Astrocyte of the spinal cord (primary cell): ENCODE results near the gene CD302.
A peak's percentile ranks its signal among the peaks of the same experiment; 100 is the strongest.

Experiments
- DNase-seq: peaks from one replicate; pipeline ENCODE4 v3.0.0; 2011; ENCODE audit warnings: low read depth, low spot score
- H3K4me3 ChIP-seq: 2 replicates; pipeline ENCODE4 v1.5.1; 2011; ENCODE audit warnings: low read depth, mild to moderate bottlenecking, low read length, moderate library complexity
- in situ Hi-C: cut with HindIII; loops from 2 replicates; pipeline ENCODE4 v1.10.0; 2017; ENCODE audit warnings: low sequenced_read_pairs
- TF ChIP-seq, protein P1 (sequence below): IDR thresholded peaks from 2 replicates; pipeline ENCODE4 v1.5.1; 2012; ENCODE audit warnings: low read depth, mild to moderate bottlenecking, low read length, inconsistent platforms

CD302 gene

GRCh38 chr2:159807183-159808031, 9.4 kb upstream of the CD302 start:
- in situ Hi-C loops: no loop called here
- peak; percentile 64 for DNase-seq

DNA sequence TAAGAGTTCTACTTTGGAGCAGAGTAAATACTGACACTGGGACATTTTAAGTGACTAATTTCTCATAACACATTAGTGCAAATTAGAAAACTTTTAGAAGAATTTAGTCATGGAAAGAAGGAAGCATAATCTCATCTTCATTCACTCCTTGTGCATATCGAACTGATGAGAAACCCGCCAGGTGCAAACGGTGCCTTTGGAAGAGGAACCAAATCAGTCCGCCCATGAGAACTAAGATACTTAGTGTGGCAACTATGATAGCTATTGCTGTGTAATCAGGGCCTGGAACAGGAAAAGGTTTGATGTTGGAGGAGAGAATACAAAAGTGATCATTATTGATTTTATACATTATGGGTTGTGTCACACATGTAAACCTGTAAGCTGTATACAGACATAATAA, 6.9 kb upstream of the CD302 start:
- no peak for DNase-seq
- TF ChIP-seq, protein P1, sequence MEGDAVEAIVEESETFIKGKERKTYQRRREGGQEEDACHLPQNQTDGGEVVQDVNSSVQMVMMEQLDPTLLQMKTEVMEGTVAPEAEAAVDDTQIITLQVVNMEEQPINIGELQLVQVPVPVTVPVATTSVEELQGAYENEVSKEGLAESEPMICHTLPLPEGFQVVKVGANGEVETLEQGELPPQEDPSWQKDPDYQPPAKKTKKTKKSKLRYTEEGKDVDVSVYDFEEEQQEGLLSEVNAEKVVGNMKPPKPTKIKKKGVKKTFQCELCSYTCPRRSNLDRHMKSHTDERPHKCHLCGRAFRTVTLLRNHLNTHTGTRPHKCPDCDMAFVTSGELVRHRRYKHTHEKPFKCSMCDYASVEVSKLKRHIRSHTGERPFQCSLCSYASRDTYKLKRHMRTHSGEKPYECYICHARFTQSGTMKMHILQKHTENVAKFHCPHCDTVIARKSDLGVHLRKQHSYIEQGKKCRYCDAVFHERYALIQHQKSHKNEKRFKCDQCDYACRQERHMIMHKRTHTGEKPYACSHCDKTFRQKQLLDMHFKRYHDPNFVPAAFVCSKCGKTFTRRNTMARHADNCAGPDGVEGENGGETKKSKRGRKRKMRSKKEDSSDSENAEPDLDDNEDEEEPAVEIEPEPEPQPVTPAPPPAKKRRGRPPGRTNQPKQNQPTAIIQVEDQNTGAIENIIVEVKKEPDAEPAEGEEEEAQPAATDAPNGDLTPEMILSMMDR: no peak
- H3K4me3 ChIP-seq: no peak overlapping the region
- in situ Hi-C loops: no loop called here

More at GRCh38 chr2:159807183-159808031, 9.4 kb upstream of the CD302 start:
- TF ChIP-seq, protein P1: peak; percentile 69
- no peak overlapping the region for H3K4me3 ChIP-seq

DNA sequence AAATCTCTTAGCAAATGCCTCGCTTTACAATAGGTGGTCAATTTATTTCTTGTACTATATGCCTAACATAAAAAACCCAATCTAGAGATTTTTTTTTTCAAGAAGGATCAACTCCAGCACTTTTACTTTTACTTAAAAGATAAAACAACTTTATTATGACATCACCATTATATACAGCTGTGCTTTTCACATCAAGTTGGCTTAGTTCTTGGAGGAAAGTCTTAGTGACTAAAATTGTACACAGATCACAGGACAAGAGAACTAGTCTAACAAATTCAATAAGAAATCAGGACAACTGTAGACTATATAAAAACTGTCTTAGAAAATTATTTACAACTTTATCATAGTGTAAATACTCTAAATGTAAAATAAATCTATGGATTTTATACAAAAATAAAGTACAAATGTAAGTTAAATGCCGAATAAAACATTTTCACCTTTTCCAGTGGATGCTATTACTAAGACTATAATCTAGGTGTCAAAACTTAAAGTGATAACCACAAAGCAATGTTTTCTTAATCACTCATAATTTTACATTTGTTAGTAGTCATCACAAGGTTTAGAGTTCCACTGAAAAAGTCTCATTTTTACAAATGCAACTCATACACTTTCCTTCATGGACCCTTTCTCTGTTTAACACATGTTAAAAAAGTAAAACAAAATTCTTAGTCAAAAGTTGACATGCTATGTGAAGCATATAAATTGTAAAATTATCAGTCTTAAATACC, 5.4 kb upstream of the CD302 start:
- TF ChIP-seq, protein P1: no peak
- H3K4me3 ChIP-seq: no peak overlapping the region
- DNase-seq: no peak
- in situ Hi-C loops: no loop called here

DNA sequence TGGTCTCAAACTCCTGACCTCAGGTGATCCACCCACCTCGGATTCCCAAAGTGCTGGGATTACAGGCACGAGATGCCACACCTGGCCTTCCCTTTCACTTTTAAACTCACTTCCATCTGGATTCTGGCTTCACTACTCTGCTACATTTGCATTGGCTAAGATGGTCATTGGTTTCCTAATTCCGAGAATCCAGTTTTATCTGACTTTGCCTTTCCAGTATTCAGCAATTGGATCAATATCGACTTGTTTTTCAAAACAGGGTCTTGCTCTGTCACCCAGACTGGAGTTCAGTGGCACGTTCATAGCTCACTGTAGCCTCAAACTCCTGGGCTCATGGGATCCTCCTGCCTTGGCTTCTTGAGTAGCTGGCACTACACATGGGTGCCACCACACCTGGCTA, 4.7 kb upstream of the CD302 start:
- TF ChIP-seq, protein P1: no peak
- in situ Hi-C loops: no loop called here
- DNase-seq: no peak
- no peak overlapping the region for H3K4me3 ChIP-seq

- no peak overlapping the region for H3K4me3 ChIP-seq
- DNase-seq: no peak
- in situ Hi-C loops: no loop called here
- TF ChIP-seq, protein P1: no peak
These were observed 1.8 kb upstream of the CD302 start for GRCh38 chr2:159799833-159800232.

- DNase-seq: no peak
- in situ Hi-C loops: no loop called here
- TF ChIP-seq, protein P1: no peak
- peak overlapping the region; percentile 74 for H3K4me3 ChIP-seq
These were observed 343 bp upstream of the CD302 start for GRCh38 chr2:159798376-159798725.
